Gastrocnemius medialis (tissue), 4 donors: ENCODE results near the gene RAP1B.

ENCODE experiments used
- CTCF ChIP-seq, 5 experiments: fragments of 450-650 bp in 3 of 5; fragments of 200-600 bp in 2 of 5; sonication (generic) in 2 of 5; IDR thresholded peaks in 4 of 5; conservative IDR thresholded peaks in 1 of 5; 1 replicate in 4 of 5; 2 replicates in 1 of 5; pipeline ENCODE4 v1.5.1; 2016 to 2019; ENCODE audit warnings: antibody characterized with exemption in 5 of 5, mild to moderate bottlenecking in 3 of 5, moderate library complexity in 3 of 5
- POLR2A ChIP-seq, 2 donors: fragments of 450-650 bp; IDR thresholded peaks; one replicate each; pipeline ENCODE4 v1.6.1; 2017; ENCODE audit warnings: antibody characterized with exemption in 2 of 2, mild to moderate bottlenecking in 2 of 2, moderate library complexity in 2 of 2

GRCh38 chr12:68622250-68622649 is 11.6 kb downstream of the RAP1B start:
- TF ChIP-seq CTCF (IDR thresholded peaks at IDR 0.05 in 4 of 5, conservative IDR thresholded peaks at IDR 0.05 in 1 of 5) (no peak), POLR2A (IDR thresholded peaks at IDR 0.05) (no peak)
